Fibroblast of villous mesenchyme (primary cell): ENCODE data around the gene RBM7. TPM values are rescaled to one million over a fixed set of nuclear protein-coding genes. Genes with fewer than 3 reads are reported as not detected.

Experiments used
- DNase-seq: peaks from one replicate; pipeline ENCODE4 v3.0.0-alpha.2; 2010; ENCODE audit warnings: low read depth
- H3K4me3 ChIP-seq: 2 replicates; pipeline ENCODE4 v1.5.1; 2011; ENCODE audit warnings: low read depth, mild to moderate bottlenecking, low read length
- total RNA-seq: library from RNA; depleted of rRNA; stranded (reverse); fragments of >200 nt; gene quantifications from 2 replicates; pipeline ENCODE4 v1.2.3, GENCODE V29; 2012
- TF ChIP-seq, protein P1 (sequence below): IDR thresholded peaks from 2 replicates; pipeline ENCODE4 v1.5.1; 2012; ENCODE audit warnings: low read depth, mild to moderate bottlenecking, low read length; ENCODE audit not compliant: insufficient read depth

Gene RBM7
- total RNA-seq, 1 donor = 53.1 TPM

DNA sequence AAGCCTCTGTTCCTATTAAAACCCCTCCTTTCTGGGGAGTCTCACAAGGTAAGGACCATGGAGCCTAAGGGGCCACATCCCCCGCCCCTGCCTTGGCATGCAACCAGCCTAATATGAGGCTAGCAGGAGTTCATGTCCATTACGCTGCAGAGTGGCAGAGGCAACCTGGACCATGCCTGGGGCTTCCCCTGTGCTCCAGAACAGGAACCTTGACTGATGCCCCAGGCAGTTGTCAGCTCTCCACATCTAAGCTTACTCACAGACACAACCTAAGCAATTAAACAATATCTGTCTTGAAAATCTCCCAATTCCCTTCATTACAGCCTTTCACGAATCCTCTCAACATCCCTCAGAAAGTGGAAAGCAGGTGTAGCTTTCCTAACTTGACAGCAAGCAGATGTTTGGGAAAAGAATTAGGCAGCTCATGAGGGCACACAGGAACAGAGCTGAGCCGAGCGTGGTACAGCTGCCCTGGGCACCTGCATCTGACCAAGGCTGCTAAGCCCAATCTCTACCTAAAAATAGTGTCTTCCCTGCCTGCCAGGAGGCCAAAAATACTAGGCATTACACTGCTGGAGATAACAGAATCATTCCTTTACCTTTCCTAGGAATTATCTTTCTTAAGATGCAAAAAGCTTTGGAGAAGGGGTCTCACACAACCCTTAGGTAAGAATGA is 20.9 kb upstream of the RBM7 start:
- no peak overlapping the region for H3K4me3 ChIP-seq
- no peak for DNase-seq
- TF ChIP-seq, protein P1, sequence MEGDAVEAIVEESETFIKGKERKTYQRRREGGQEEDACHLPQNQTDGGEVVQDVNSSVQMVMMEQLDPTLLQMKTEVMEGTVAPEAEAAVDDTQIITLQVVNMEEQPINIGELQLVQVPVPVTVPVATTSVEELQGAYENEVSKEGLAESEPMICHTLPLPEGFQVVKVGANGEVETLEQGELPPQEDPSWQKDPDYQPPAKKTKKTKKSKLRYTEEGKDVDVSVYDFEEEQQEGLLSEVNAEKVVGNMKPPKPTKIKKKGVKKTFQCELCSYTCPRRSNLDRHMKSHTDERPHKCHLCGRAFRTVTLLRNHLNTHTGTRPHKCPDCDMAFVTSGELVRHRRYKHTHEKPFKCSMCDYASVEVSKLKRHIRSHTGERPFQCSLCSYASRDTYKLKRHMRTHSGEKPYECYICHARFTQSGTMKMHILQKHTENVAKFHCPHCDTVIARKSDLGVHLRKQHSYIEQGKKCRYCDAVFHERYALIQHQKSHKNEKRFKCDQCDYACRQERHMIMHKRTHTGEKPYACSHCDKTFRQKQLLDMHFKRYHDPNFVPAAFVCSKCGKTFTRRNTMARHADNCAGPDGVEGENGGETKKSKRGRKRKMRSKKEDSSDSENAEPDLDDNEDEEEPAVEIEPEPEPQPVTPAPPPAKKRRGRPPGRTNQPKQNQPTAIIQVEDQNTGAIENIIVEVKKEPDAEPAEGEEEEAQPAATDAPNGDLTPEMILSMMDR = no peak

DNA sequence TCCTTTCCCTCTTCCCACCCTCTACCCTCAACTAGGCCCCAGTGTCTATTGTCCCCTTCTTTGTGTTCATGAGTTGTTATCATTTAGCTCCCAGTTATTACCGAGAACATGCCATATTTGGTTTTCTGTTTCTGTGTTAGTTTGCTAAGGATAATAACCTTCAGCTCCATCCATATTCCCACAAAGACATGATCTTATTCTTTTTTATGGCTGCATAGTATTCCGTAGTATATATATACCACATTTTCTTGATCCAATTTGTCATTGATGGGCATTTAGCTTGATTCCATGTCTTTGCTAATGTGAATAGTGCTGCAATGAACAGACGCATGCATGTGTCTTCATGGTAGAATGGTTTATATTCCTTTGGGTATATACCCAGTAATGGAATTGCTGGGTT is 18.0 kb upstream of the RBM7 start:
- TF ChIP-seq, protein P1 = no peak
- H3K4me3 ChIP-seq = no peak overlapping the region
- no peak for DNase-seq

DNA sequence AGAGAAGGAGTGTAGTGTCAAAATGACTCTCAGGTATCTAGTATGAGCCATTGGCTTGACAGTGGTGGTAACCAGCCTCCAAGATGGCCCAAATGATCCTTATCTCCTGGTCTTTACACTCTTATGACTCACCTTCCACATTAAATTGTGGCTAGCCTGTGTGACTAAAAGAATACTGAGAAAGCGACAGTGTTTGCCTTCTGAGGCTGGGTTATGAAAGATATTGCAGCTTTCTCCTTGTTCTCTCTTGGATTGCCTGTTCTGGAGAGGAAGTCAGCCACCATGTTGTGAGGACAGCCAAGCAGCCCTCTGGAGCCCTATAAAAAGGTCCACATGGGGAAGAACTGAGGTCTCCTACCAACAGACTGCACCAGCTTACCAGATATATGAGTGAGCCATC is 16.0 kb upstream of the RBM7 start:
- TF ChIP-seq, protein P1 = no peak
- H3K4me3 ChIP-seq = no peak overlapping the region
- DNase-seq = no peak

DNA sequence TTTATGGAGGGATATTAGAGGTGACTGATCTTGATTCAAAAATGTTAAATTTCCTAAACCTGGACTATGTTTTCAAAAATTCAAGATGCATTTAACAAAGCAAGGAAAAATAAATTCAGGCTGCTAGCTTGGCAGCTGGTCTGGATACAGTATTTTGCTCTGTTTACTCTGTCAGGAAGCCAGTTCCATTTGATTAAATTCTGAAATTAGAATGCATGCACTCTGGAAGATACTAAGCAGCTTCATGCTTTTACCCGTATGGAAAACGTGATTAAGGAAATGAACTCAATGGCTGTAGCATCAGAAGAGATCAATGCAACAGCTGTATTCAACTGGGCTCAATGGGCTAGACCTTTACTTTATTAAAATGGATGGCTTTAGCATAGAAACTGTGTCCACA is 14.3 kb upstream of the RBM7 start:
- no peak for DNase-seq

DNA sequence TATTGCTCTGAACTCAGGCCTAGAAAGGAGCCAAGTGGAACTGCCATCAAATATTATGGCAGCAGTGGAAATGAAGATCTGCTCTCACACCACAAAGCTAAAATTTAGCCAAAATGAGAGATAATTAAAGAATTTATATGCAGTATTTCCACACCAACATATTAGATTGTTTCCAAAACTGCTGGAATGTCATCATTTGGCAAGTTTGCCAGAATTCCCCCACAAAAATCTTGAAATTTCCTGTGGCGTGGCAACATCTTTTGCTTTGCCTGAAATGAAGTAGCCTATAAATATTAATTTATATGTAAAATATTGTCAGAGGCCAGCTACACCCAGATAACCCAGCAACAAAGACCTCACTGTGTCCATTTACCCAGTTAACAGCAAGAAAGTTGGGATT is 13.9 kb upstream of the RBM7 start:
- TF ChIP-seq, protein P1 = no peak
- no peak for DNase-seq
- no peak overlapping the region for H3K4me3 ChIP-seq

More for the DNA sequence above, 14.3 kb upstream of the RBM7 start:
- H3K4me3 ChIP-seq = no peak overlapping the region
- TF ChIP-seq, protein P1 = no peak

DNA sequence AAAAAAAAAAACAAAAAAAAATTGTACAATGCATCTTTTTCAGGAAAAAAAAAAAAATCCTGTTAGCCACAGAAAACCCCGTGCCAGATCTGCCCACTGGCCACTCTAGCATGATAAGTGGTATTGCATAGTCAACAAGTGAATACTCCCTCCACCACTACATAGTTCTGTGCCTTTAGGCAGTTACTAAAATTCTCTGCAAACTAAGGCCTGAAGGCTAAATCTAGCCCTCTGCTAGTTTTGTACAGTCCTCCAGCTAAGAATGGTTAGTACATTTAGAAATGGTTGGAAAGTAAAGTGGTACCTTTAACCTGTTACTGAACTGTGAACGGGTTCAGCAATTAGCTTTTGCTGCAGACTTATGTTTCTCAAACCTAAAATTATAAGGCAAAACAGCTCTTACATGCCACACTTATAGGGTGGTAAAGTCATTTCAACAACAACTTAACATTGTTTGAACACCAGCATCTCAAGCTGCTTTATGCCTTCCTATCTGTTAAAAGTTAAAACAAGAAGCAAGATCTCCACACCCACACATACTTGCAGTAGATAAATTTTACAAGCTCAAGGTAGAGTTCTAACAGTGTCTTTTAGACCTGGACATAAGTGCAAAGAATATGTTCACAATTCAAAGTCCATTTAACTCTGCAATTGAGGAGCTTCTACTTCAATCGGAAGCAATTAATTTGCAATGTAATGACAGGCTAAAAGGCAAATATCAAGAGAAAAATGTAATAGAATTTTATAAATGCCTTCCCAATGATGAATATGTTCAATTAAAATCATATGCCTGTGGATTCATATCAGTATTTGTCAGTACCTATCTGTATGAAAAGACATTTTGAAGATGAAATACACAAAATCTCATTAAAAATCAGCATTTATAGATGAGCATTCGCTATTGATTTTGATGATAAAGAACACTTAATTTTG is 7.5 kb upstream of the RBM7 start:
- no peak for DNase-seq
- TF ChIP-seq, protein P1 = no peak
- H3K4me3 ChIP-seq = no peak overlapping the region
